SK-N-SH (cell line): ENCODE results near the gene ADGRG7. TPM values are rescaled to one million over a fixed set of nuclear protein-coding genes. Genes with fewer than 3 reads are reported as not detected.
"Not testable (repeated sequence)": the region's sequence is repeated elsewhere in the genome, so short reads cannot be mapped to it uniquely, and the experiment has no call there.

Experiments
- CTCF ChIA-PET: fragments of 300-600, 350-600 bp; formaldehyde crosslinking; extraction: SDS; loops from one replicate; lab custom pipeline; 2021; lab: Yijun Ruan, JAX
- POLR2A ChIA-PET: fragments of 350-600 bp; sonication (Branson Sonifier 250); formaldehyde crosslinking; extraction: SDS; loops from one replicate; lab custom pipeline; 2020; ENCODE audit warnings: antibody characterized with exemption, inconsistent platforms; lab: Yijun Ruan, JAX
- DNase-seq: peaks from one replicate; pipeline ENCODE4 v3.0.0; 2012
- H2AFZ ChIP-seq: fragments of 200-600 bp; sonication (generic); 2 replicates; pipeline ENCODE4 v1.8.1; 2016; ENCODE audit warnings: antibody characterized with exemption, mild to moderate bottlenecking, low read depth
- H3F3A ChIP-seq: fragments of 200-600 bp; sonication (generic); replicated peaks from 2 replicates; pipeline ENCODE3; 2016; ENCODE audit warnings: antibody characterized with exemption, mild to moderate bottlenecking; ENCODE audit not compliant: insufficient read depth
- H3K27ac ChIP-seq, 2 experiments: fragments of 200-500 bp in 1 of 2; fragments of 200-600 bp in 1 of 2; sonication (Bioruptor generic) in 1 of 2; sonication (generic), shearing (Covaris generic) in 1 of 2; 2 replicates each; pipeline versions ENCODE4 v1.5.1 to v1.6.1; 2014 to 2016; ENCODE audit warnings: low read depth in 2 of 2, inconsistent platforms in 1 of 2, low read length in 1 of 2, mild to moderate bottlenecking in 1 of 2, mixed read lengths in 1 of 2
- H3K27me3 ChIP-seq: fragments of 200-600 bp; sonication (generic), shearing (Covaris generic); 2 replicates; pipeline ENCODE4 v1.6.1; 2016; ENCODE audit warnings: mixed run types; ENCODE audit not compliant: insufficient read depth
- H3K36me3 ChIP-seq, 2 experiments: fragments of 200-500 bp in 1 of 2; fragments of 200-600 bp in 1 of 2; sonication (Bioruptor generic) in 1 of 2; sonication (generic) in 1 of 2; replicated peaks in 1 of 2; 2 replicates each; pipeline versions ENCODE3 to v1.5.1; 2014 to 2016; ENCODE audit warnings: low read length in 1 of 2, mild to moderate bottlenecking in 1 of 2; ENCODE audit not compliant: insufficient read depth in 2 of 2, control insufficient read depth in 1 of 2
- H3K4me1 ChIP-seq, 2 experiments: fragments of 200-500 bp in 1 of 2; fragments of 200-600 bp in 1 of 2; sonication (Bioruptor generic) in 1 of 2; sonication (generic), shearing (Covaris generic) in 1 of 2; 2 replicates each; pipeline versions ENCODE4 v1.5.1 to v1.6.1; 2014 to 2016; ENCODE audit warnings: low read depth in 1 of 2, low read length in 1 of 2, mixed run types in 1 of 2; ENCODE audit not compliant: insufficient read depth in 2 of 2, control insufficient read depth in 1 of 2
- H3K4me2 ChIP-seq: fragments of 200-600 bp; sonication (generic), shearing (Covaris generic); 2 replicates; pipeline ENCODE4 v1.6.1; 2017; ENCODE audit warnings: mixed run types
- H3K4me3 ChIP-seq, 2 experiments: fragments of 200-500 bp in 1 of 2; fragments of 200-600 bp in 1 of 2; sonication (Bioruptor generic) in 1 of 2; sonication (generic), shearing (Covaris generic) in 1 of 2; 2 replicates each; pipeline versions ENCODE4 v1.5.1 to v1.8.1; 2014 to 2016; ENCODE audit warnings: low read depth in 2 of 2, inconsistent platforms in 1 of 2, low read length in 1 of 2, mild to moderate bottlenecking in 1 of 2, mixed read lengths in 1 of 2, moderate library complexity in 1 of 2
- H3K79me2 ChIP-seq: fragments of 200-600 bp; sonication (generic); 2 replicates; pipeline ENCODE4 v1.8.1; 2017; ENCODE audit warnings: mild to moderate bottlenecking; ENCODE audit not compliant: insufficient read depth
- H3K9ac ChIP-seq: fragments of 200-600 bp; sonication (generic); 2 replicates; pipeline ENCODE4 v1.6.1; 2017; ENCODE audit warnings: mixed run types
- H3K9me2 ChIP-seq: fragments of 200-600 bp; sonication (generic); 2 replicates; pipeline ENCODE4 v1.6.1; 2017; ENCODE audit warnings: mixed run types
- H3K9me3 ChIP-seq: fragments of 200-600 bp; sonication (generic); 2 replicates; pipeline ENCODE4 v1.6.1; 2017; ENCODE audit warnings: mixed run types, mild to moderate bottlenecking, moderate library complexity
- H4K20me1 ChIP-seq: fragments of 200-600 bp; sonication (generic); 2 replicates; pipeline ENCODE4 v1.6.1; 2017; ENCODE audit warnings: mild to moderate bottlenecking, mixed run types; ENCODE audit not compliant: insufficient read depth
- ELF1 ChIP-seq: IDR thresholded peaks from 2 replicates; pipeline ENCODE4 v1.4.0; 2012
- FOSL2 ChIP-seq: IDR thresholded peaks from 2 replicates; pipeline ENCODE4 v1.4.0; 2012; ENCODE audit warnings: low read depth, mild to moderate bottlenecking, moderate library complexity, borderline replicate concordance
- FOXM1 ChIP-seq: IDR thresholded peaks from 2 replicates; pipeline ENCODE4 v1.4.0; 2012; ENCODE audit warnings: low read depth, mild to moderate bottlenecking
- GATA2 ChIP-seq: sonication (generic); formaldehyde crosslinking; IDR thresholded peaks from 2 replicates; pipeline ENCODE4 v1.5.0; 2020; ENCODE audit warnings: mild to moderate bottlenecking, missing genetic modification reagents
- IRF3 ChIP-seq: fragments of 150-350 bp; IDR thresholded peaks from 2 replicates; pipeline ENCODE4 v1.6.1; 2016; ENCODE audit warnings: mild to moderate bottlenecking, low read depth, low read length
- JUND ChIP-seq: IDR thresholded peaks from 2 replicates; pipeline ENCODE4 v1.4.0; 2012
- NFIC ChIP-seq: IDR thresholded peaks from 2 replicates; pipeline ENCODE4 v1.4.0; 2012; ENCODE audit warnings: borderline replicate concordance
- RCOR1 ChIP-seq: fragments of 150-350 bp; IDR thresholded peaks from 2 replicates; pipeline ENCODE4 v1.6.1; 2017; ENCODE audit warnings: antibody characterized with exemption, low read length
- SMC3 ChIP-seq: IDR thresholded peaks from 2 replicates; pipeline ENCODE4 v1.6.1; 2012; ENCODE audit warnings: low read depth, low read length, improper control_type of control experiment
- TAF1 ChIP-seq: IDR thresholded peaks from 2 replicates; pipeline ENCODE4 v1.6.1; 2012; ENCODE audit warnings: low read depth, mild to moderate bottlenecking, low read length, moderate library complexity, borderline replicate concordance
- TCF12 ChIP-seq: IDR thresholded peaks from 2 replicates; pipeline ENCODE4 v1.4.0; 2012
- USF2 ChIP-seq: fragments of 150-350 bp; IDR thresholded peaks from 2 replicates; pipeline ENCODE4 v1.6.1; 2017; ENCODE audit warnings: antibody characterized with exemption, low read length, low read depth, borderline replicate concordance
- YY1 ChIP-seq: IDR thresholded peaks from 2 replicates; pipeline ENCODE4 v1.4.0; 2012; ENCODE audit warnings: low read depth, mild to moderate bottlenecking
- ZBTB33 ChIP-seq: IDR thresholded peaks from 2 replicates; pipeline ENCODE4 v1.4.0; 2012; ENCODE audit warnings: low read depth, borderline replicate concordance
- WGBS: methylation state at CpG from one replicate; pipeline ENCODE4 v1.1.6; 2017; ENCODE audit warnings: low lambda C conversion rate; 5-methylcytosine and 5-hydroxymethylcytosine counted together
- polyA plus RNA-seq, 3 experiments: library from polyadenylated mRNA; depleted of rRNA; stranded (reverse); fragments of >200 nt; gene quantifications; 2 replicates each; pipeline ENCODE4 v1.2.3, GENCODE V29; 2012

ADGRG7 gene
- polyA plus RNA-seq, 1 of the 3 experiments (the other 2 are of a cell fraction) = not detected

GRCh38 chr3:100581650-100582049 lies 27.8 kb upstream of the ADGRG7 start:
- H3K27ac ChIP-seq = no peak overlapping the region
- DNase-seq = no peak
- ChIA-PET CTCF (interaction anchor here (5.3 to 5.6 kb wide), 2 partner anchors 9 to 118 kb away, joined by 27 to 48 read pairs; no protein-coding TSS in a partner anchor), POLR2A (interaction anchor here (0.9 kb wide), 1 partner anchor 89 kb away, joined by 4 read pairs; the partner anchor contains the start of gene TMEM45A)
- no peaks in the 10 kb centered on the region for H3K9me3 ChIP-seq
- WGBS = 46% methylated on average over 1 of the region's 1 CpG
- no peaks in the 10 kb centered on the region for H3K36me3 ChIP-seq
- no peaks in the 10 kb centered on the region for H3F3A ChIP-seq
- H3K4me2 ChIP-seq = no peak overlapping the region
- no peak overlapping the region for H2AFZ ChIP-seq
- H4K20me1 ChIP-seq = no peaks in the 10 kb centered on the region
- no peaks in the 10 kb centered on the region for H3K27me3 ChIP-seq
- no peaks in the 10 kb centered on the region for H3K79me2 ChIP-seq
- no peak for TF ChIP-seq JUND
- TF ChIP-seq YY1 = no peak
- no peak for TF ChIP-seq IRF3
- TF ChIP-seq RCOR1 = no peak
- TF ChIP-seq SMC3 = no peak
- TF ChIP-seq TAF1 = no peak
- no peak for TF ChIP-seq NFIC
- no peak for TF ChIP-seq FOXM1
- no peak for TF ChIP-seq USF2
- no peak for TF ChIP-seq ZBTB33
- no peak for TF ChIP-seq GATA2 (CRISPR knock-in tag)
- no peak for TF ChIP-seq FOSL2
- no peak for TF ChIP-seq TCF12
- no peak for TF ChIP-seq ELF1
- H3K9me2 ChIP-seq = no peaks in the 10 kb centered on the region
- H3K4me3 ChIP-seq = no peak overlapping the region
- H3K4me1 ChIP-seq = no peaks in the 10 kb centered on the region
- no peak overlapping the region for H3K9ac ChIP-seq

- CTCF ChIA-PET = interaction anchor here (2.1 to 5.3 kb wide), 2 partner anchors 21 to 119 kb away, joined by 5 to 27 read pairs; no protein-coding TSS in a partner anchor
- H3K4me3 ChIP-seq, DNase-seq, H3K79me2 ChIP-seq, H4K20me1 ChIP-seq, H3K27me3 ChIP-seq, H3F3A ChIP-seq, H3K9ac ChIP-seq, POLR2A ChIA-PET, H3K4me2 ChIP-seq, H3K36me3 ChIP-seq, H3K9me3 ChIP-seq, H3K27ac ChIP-seq, H3K4me1 ChIP-seq, H3K9me2 ChIP-seq, H2AFZ ChIP-seq: not testable (repeated sequence)
- WGBS = 85% methylated on average over 10 of the region's 10 CpGs
Measured at GRCh38 chr3:100582157-100582556, 27.2 kb upstream of the ADGRG7 start.
